ENCODE measurements around the gene NME3. TPM values are rescaled to one million over a fixed set of nuclear protein-coding genes. Genes with fewer than 3 reads are reported as not detected.

NME3 gene
- total RNA-seq, 2 donors from 2014 or later: 68.1 to 165 TPM

DNA sequence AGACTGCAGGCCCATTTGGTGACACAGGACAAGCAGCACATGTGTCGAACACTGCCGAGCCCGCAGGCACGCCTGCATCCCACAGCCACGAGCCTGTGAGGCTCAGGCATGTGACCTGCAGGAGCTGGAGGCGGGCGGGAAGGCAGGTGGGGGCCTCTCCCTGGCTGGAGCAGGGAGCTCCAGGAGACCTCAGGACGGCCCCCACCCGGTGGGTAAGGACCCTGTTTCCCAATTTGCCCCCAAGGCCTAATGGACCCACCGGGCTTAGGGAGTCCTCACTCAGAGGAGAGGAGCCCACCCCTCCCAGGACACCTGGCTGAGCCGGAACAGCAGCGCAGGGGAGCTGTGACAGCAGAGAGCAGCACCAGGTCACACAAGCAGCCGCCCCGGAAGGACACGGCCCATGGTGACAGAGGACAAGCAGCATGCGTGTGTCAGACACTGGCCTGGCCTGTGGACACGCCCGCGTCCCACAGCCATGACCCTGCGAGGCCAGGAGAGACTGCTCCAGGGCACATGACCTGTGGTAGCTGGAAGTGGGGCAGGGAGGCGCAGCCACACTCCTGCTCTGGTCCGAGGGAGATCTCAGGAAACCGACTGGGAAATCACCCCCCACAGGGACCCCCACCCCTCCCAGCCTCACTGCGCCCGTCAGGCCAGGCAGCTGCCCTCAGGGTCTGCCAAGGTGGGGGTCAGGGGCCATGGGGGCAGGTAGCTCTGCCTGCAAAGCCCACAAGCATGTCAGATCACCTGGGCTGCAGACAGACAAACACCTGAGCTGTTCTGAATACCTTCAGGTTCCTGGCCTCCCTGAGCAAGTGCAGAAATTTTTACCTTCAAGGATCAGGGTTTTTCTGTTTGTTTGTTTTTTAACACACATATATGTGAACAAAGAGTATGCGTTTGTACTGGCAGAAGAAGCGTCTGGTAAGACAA, 8.7 kb upstream of the NME3 start:
- H3K27ac ChIP-seq: no peak overlapping the region
- H3K4me1 ChIP-seq (ENCODE audit: control insufficient read depth in 1 of 2, low read depth in 2 of 2): peaks cover 14 to 36% of the 10 kb centered on the region in 2 donors
- H3K36me3 ChIP-seq: peaks cover 30% of the 10 kb centered on the region
- no peaks in the 10 kb centered on the region for H3K9me3 ChIP-seq
- ATAC-seq (ENCODE audit: insufficient number of reproducible peaks, low FRiP score, low read depth) (no peak), DNase-seq (ENCODE audit: low spot score) (no peak)
- TF ChIP-seq CTCF (IDR thresholded peaks at IDR 0.05): no peak
- no peaks in the 10 kb centered on the region for H3K27me3 ChIP-seq (replicated peaks; ENCODE audit: insufficient read depth)
- no peak overlapping the region for H3K4me3 ChIP-seq

DNA sequence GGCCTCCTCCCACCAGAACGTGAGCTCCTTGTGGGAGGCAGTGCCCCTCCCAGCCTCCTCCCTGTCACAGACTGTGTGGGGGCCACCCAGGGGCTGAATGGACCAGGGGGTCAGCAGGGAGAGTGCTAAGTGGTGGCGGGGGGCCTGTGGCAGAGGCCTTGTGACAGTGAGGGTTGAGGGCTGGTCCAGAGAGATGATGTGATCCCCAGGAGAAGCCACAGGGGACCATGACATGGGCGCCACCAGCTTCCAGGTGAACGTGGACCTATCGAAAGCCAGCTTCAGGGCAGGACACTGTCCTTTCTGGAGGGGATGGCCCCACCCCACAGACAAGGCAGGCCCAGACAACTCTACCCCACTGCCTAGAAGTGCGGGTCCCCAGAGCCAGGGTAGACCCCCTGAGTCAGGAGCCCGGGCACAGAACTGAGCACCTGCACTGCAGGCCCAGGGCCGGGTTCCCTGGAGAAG, 7.9 kb upstream of the NME3 start:
- H3K4me1 ChIP-seq (ENCODE audit: control insufficient read depth in 1 of 2, low read depth in 2 of 2): peaks cover 16 to 36% of the 10 kb centered on the region in 2 donors

GRCh38 chr16:1778200-1779179, 7.1 kb upstream of the NME3 start:
- Histone ChIP-seq H3K36me3 (peaks cover 30% of the 10 kb centered on the region), H3K4me3 (no peak overlapping the region), H3K4me1 (ENCODE audit: control insufficient read depth in 1 of 2, low read depth in 2 of 2) (peaks cover 18 to 35% of the 10 kb centered on the region in 2 donors), H3K9me3 (no peaks in the 10 kb centered on the region), H3K27ac (no peak overlapping the region), H3K27me3 (replicated peaks; ENCODE audit: insufficient read depth) (no peaks in the 10 kb centered on the region)
- no peak for TF ChIP-seq CTCF (IDR thresholded peaks at IDR 0.05)
- ATAC-seq (ENCODE audit: insufficient number of reproducible peaks, low FRiP score, low read depth): no peak
- DNase-seq (ENCODE audit: low spot score): no peak

More for the DNA sequence above, 7.9 kb upstream of the NME3 start:
- DNase-seq (ENCODE audit: low spot score) (no peak), ATAC-seq (ENCODE audit: insufficient number of reproducible peaks, low FRiP score, low read depth) (no peak)
- no peak for TF ChIP-seq CTCF (IDR thresholded peaks at IDR 0.05)
- no peaks in the 10 kb centered on the region for H3K9me3 ChIP-seq
- H3K36me3 ChIP-seq: peaks cover 30% of the 10 kb centered on the region
- H3K27ac ChIP-seq: no peak overlapping the region
- H3K27me3 ChIP-seq (replicated peaks; ENCODE audit: insufficient read depth): no peaks in the 10 kb centered on the region
- no peak overlapping the region for H3K4me3 ChIP-seq

DNA sequence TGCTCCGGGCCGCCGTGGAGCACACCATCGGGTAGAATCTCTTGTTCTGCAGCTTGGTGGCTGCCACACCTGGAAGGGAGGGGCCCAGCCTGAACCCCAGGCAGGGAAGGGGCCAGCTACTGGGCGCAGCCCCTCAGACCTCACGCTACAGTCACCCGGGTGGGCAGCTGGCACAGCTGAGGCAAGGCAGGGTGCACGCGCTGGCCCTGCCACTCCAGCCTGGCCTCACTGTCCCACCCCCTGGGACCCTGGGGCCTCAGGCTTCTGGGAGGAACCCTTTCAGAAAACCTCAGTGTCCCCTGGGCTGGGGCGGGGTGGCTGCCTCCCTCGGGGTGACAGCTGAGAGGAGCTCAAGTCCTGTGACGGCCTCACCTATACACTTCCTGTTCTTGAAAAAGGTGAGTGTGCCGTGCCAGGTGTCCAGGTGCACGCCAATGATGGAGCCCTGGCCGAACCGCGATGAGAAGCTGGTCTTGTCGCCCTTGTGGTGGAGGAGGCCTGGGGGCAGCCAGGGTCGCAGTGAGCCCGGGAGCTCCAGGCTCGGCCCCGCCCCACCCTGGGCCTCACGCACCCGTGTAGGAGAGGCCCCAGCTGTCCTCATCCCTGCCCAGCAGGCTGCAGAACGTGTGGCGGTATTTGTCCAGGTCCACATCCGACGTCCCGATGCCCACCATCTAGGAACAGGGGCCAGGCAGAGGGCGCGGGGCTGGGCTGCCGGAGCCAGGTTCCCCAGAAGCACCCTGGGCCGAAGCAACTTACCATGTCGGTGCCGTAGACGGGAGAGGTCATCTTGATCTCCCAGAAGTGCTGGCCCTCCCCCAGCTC, 6.2 kb upstream of the NME3 start:
- no peak for TF ChIP-seq CTCF (IDR thresholded peaks at IDR 0.05)
- Histone ChIP-seq H3K4me3 (no peak overlapping the region), H3K27me3 (replicated peaks; ENCODE audit: insufficient read depth) (no peaks in the 10 kb centered on the region), H3K27ac (no peak overlapping the region), H3K36me3 (peaks cover 30% of the 10 kb centered on the region), H3K4me1 (ENCODE audit: control insufficient read depth in 1 of 2, low read depth in 2 of 2) (peaks cover 18 to 33% of the 10 kb centered on the region in 2 donors), H3K9me3 (no peaks in the 10 kb centered on the region)
- ATAC-seq (ENCODE audit: insufficient number of reproducible peaks, low FRiP score, low read depth): no peak
- DNase-seq (ENCODE audit: low spot score): no peak
